ENCODE measurements around the gene UGT1A6. TPM values are rescaled to one million over a fixed set of nuclear protein-coding genes. Genes with fewer than 3 reads are reported as not detected.

The UGT1A6 gene
- polyA plus RNA-seq, 2 donors = 4.8 to 22.4 TPM

DNA sequence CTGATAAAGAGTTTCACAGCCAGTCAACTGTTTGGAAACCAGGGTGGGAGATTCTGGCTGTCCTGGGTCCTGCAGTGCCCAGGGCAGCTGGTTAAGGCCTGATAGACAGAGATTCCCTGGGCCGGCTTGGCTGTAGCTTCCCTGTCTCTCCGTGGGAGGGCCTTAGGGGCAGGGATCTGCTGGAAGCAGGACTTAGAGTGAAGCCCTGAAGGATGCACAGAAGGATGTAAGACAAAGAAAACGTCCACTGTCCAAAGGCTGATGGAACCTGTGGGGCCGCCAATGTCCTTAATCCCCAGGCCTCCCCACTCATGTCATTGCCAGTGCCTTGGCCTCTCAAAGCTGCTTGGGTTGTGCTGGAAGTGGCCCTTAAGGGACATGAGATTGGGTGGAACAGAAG, 118.4 kb downstream of the UGT1A6 start:
- Histone ChIP-seq H3K4me3 (ENCODE audit: low read depth in 1 of 2, low read length in 2 of 2) (no peak overlapping the region), H3K27ac (ENCODE audit: low read depth in 2 of 2, low read length in 1 of 2) (no peak overlapping the region), H3K9me3 (ENCODE audit: control insufficient read depth in 2 of 2, insufficient read depth in 1 of 2, low read depth in 1 of 2, low read length in 1 of 2) (peaks cover 0 to 2% of the 10 kb centered on the region in 2 donors), H3K4me1 (ENCODE audit: control insufficient read depth in 2 of 2, insufficient read depth in 2 of 2, low read length in 1 of 2) (no peaks in the 10 kb centered on the region), H3K27me3 (ENCODE audit: control insufficient read depth in 1 of 2, insufficient read depth in 2 of 2, low read length in 2 of 2) (no peaks in the 10 kb centered on the region), H3K36me3 (ENCODE audit: control insufficient read depth in 2 of 2, insufficient read depth in 2 of 2, low read length in 1 of 2) (no peaks in the 10 kb centered on the region)
- WGBS, 2 donors = 70 to 86% methylated on average over 4 of the region's 4 CpGs

DNA sequence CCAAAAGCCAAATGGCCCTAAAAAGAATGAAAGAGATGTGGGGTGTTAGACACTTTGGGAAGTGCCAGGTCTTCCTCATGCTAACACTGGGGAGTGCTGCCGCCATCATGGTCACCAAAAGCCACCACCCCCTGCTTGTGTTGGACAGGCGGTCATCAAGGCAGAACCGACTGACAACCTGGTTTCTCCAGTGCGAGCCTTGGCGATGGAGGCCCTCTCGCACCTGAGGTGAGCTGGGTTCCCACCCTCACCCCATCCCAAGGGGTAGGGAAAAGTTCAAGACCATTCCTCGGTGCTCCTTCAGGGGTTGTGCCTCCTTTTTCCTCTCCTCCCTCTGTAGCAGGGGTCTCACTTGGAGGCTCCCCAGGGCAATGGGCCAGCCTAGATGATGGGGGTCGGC, 119.0 kb downstream of the UGT1A6 start:
- peaks cover 0 to 5% of the 10 kb centered on the region in 2 donors for H3K9me3 ChIP-seq (ENCODE audit: control insufficient read depth in 2 of 2, insufficient read depth in 1 of 2, low read depth in 1 of 2, low read length in 1 of 2)
- no peak overlapping the region for H3K4me3 ChIP-seq (ENCODE audit: low read depth in 1 of 2, low read length in 2 of 2)
- WGBS, 2 donors = 86 to 91% methylated on average over 8 of the region's 8 CpGs
- no peaks in the 10 kb centered on the region for H3K36me3 ChIP-seq (ENCODE audit: control insufficient read depth in 2 of 2, insufficient read depth in 2 of 2, low read length in 1 of 2)
- no peaks in the 10 kb centered on the region for H3K27me3 ChIP-seq (ENCODE audit: control insufficient read depth in 1 of 2, insufficient read depth in 2 of 2, low read length in 2 of 2)
- no peak overlapping the region for H3K27ac ChIP-seq (ENCODE audit: low read depth in 2 of 2, low read length in 1 of 2)
- H3K4me1 ChIP-seq (ENCODE audit: control insufficient read depth in 2 of 2, insufficient read depth in 2 of 2, low read length in 1 of 2) = no peaks in the 10 kb centered on the region

DNA sequence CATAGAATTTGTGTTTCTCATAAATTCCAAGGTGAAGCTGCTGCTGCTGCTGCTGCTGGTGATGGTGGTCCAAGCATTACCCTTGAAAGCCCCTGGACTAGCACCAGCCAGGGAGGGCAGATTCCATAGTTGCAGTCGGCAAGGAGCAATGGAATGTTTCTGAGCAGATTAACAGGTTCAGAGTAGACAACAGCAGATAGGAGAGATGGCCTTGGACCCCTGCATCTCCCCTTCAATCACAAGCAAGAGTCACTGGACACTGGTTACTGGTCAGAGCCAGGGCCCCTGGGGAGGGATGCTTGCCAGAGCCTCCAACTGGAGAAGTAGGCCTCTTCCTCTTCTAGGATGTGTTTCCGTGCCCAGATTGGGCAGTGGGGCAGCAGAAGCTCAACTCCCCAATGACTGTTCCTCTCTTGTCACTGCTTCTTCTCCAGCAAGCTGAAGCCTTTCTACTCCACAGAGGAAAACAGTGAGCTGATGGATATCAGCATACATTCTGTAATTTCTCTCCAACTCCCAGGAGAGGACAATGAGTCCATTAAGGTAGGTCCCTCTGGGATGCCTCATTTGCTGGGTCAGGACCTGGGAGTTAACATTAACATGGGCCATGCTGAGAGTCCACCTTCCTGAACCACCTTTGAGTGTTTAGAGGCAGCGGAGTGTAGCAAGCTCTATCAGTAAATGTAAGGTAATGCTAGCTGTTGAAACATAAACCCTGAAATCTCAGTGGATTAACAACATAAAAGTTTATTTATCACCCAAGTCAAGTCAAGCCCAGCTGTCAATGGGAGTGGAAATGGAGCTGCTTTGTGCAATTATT, 120.8 kb downstream of the UGT1A6 start:
- Histone ChIP-seq H3K4me1 (ENCODE audit: control insufficient read depth in 2 of 2, insufficient read depth in 2 of 2, low read length in 1 of 2) (peaks cover 0 to 2% of the 10 kb centered on the region in 2 donors), H3K27me3 (ENCODE audit: control insufficient read depth in 1 of 2, insufficient read depth in 2 of 2, low read length in 2 of 2) (no peaks in the 10 kb centered on the region), H3K27ac (ENCODE audit: low read depth in 2 of 2, low read length in 1 of 2) (no peak overlapping the region), H3K9me3 (ENCODE audit: control insufficient read depth in 2 of 2, insufficient read depth in 1 of 2, low read depth in 1 of 2, low read length in 1 of 2) (peaks cover 0 to 5% of the 10 kb centered on the region in 2 donors), H3K36me3 (ENCODE audit: control insufficient read depth in 2 of 2, insufficient read depth in 2 of 2, low read length in 1 of 2) (no peaks in the 10 kb centered on the region), H3K4me3 (ENCODE audit: low read depth in 1 of 2, low read length in 2 of 2) (no peak overlapping the region)
- 81 to 88% methylated on average over 3 of the region's 3 CpGs for WGBS, 2 donors

DNA sequence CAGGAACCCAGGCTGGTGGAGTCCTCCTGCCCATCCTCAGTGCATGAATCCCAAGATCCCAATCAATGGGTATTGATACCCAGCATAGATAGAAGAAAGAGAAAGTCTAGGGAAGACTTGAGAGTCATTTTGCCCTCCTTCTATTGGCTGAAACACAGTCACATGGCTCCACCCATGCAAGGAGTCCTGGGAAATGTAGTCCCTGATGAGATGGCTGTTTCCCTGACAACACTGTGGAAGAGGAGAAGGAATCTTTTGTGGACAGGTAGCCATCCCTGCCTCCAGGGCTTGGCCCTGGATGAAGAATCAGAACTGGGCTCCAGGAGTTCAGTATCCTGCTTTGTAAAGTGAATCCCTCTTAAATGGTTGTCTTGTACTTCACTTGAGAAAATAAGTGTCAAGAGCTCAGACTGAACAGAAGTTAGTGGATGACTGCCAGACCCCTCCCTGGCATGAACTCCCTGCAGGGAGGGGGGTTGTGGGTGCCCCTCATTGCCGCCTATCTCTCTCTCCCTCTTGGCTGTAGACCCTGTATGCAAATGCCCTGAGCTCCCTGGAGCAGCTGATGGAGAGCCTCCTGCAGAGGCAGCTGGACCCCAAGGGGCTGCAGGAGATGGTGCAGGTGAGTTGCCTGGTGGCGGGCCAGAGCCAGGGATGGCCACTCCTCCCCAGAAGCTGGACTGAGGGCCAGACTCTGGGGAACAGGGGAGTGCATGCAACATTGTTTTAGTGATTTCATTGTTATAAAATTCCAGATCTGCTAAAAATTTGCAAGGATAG, 121.6 kb downstream of the UGT1A6 start:
- Histone ChIP-seq H3K4me1 (ENCODE audit: control insufficient read depth in 2 of 2, insufficient read depth in 2 of 2, low read length in 1 of 2) (peaks cover 0 to 2% of the 10 kb centered on the region in 2 donors), H3K36me3 (ENCODE audit: control insufficient read depth in 2 of 2, insufficient read depth in 2 of 2, low read length in 1 of 2) (no peaks in the 10 kb centered on the region), H3K27ac (ENCODE audit: low read depth in 2 of 2, low read length in 1 of 2) (no peak overlapping the region), H3K4me3 (ENCODE audit: low read depth in 1 of 2, low read length in 2 of 2) (no peak overlapping the region), H3K9me3 (ENCODE audit: control insufficient read depth in 2 of 2, insufficient read depth in 1 of 2, low read depth in 1 of 2, low read length in 1 of 2) (peaks cover 0 to 5% of the 10 kb centered on the region in 2 donors), H3K27me3 (ENCODE audit: control insufficient read depth in 1 of 2, insufficient read depth in 2 of 2, low read length in 2 of 2) (no peaks in the 10 kb centered on the region)
- 62% methylated on average over 2 of the region's 2 CpGs for WGBS, 2 donors

DNA sequence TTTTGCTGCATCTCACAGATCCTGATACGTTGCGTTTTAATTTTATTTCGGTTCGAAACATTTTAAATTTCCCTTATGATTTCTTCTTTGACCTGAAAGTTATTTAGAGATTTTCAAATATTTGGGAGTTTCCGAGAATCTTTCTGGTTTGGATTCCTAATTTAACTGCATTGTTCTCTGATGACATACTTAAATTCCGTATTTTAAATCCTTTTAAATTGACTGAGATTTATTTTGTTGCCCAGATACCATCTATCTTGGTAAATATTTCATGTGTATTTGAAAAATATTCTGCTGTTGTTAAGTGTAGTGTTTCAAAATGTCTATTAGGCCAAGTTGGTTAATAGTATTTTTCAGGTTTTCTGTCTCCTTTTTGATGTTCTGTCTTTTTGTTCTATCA, 123.2 kb downstream of the UGT1A6 start:
- WGBS, 2 donors = 76 to 84% methylated on average over 6 of the region's 6 CpGs
- H3K36me3 ChIP-seq (ENCODE audit: control insufficient read depth in 2 of 2, insufficient read depth in 2 of 2, low read length in 1 of 2) = no peaks in the 10 kb centered on the region
- no peak overlapping the region for H3K27ac ChIP-seq (ENCODE audit: low read depth in 2 of 2, low read length in 1 of 2)
- no peak overlapping the region for H3K4me3 ChIP-seq (ENCODE audit: low read depth in 1 of 2, low read length in 2 of 2)
- peaks cover 0 to 5% of the 10 kb centered on the region in 2 donors for H3K9me3 ChIP-seq (ENCODE audit: control insufficient read depth in 2 of 2, insufficient read depth in 1 of 2, low read depth in 1 of 2, low read length in 1 of 2)
- H3K4me1 ChIP-seq (ENCODE audit: control insufficient read depth in 2 of 2, insufficient read depth in 2 of 2, low read length in 1 of 2) = peaks cover 0 to 2% of the 10 kb centered on the region in 2 donors
- H3K27me3 ChIP-seq (ENCODE audit: control insufficient read depth in 1 of 2, insufficient read depth in 2 of 2, low read length in 2 of 2) = no peaks in the 10 kb centered on the region

DNA sequence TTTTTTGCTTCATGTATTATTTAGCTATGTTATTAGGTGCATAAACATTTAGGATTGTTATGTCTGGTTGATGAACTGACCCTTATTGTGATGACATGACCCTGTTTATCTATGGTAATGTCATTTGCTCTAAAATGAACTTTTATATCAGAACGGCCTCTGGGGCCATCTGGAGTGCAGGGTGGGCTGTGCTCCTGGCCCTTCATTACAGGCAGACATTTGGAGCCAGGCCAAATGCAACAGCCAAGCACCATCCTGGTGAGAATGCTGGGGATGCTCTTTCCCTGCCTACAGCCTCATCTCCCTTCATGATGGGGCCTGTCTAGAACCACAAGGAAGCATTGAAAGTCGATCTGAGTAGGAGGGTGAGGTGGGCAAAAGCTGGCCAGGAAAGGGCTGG, 123.6 kb downstream of the UGT1A6 start:
- 55 to 58% methylated on average over 2 of the region's 2 CpGs for WGBS, 2 donors
- Histone ChIP-seq H3K4me1 (ENCODE audit: control insufficient read depth in 2 of 2, insufficient read depth in 2 of 2, low read length in 1 of 2) (peaks cover 0 to 2% of the 10 kb centered on the region in 2 donors), H3K4me3 (ENCODE audit: low read depth in 1 of 2, low read length in 2 of 2) (no peak overlapping the region), H3K9me3 (ENCODE audit: control insufficient read depth in 2 of 2, insufficient read depth in 1 of 2, low read depth in 1 of 2, low read length in 1 of 2) (peaks cover 0 to 3% of the 10 kb centered on the region in 2 donors), H3K27me3 (ENCODE audit: control insufficient read depth in 1 of 2, insufficient read depth in 2 of 2, low read length in 2 of 2) (no peaks in the 10 kb centered on the region), H3K27ac (ENCODE audit: low read depth in 2 of 2, low read length in 1 of 2) (no peak overlapping the region), H3K36me3 (ENCODE audit: control insufficient read depth in 2 of 2, insufficient read depth in 2 of 2, low read length in 1 of 2) (no peaks in the 10 kb centered on the region)

DNA sequence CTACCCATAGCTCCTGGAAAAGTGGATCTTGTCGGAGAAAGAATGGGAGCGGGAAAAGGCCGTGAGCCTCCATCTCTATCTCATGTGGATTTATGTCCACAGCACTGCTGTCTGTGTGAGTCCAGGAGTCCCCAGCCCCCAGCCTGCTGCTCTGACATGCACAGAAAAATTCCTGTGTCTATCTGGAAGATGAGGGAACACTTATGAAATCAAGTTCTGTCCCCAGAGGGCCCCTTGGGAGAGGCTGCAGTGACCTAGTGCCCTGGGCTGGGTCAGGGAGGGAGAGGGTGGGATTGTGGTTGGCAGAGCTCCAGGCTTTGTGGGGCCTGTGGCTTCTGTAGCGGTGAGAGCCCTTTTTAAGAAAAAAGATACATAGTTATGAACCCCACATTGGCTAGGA, 124.1 kb downstream of the UGT1A6 start:
- WGBS, 2 donors = 81 to 88% methylated on average over 4 of the region's 4 CpGs
- Histone ChIP-seq H3K27ac (ENCODE audit: low read depth in 2 of 2, low read length in 1 of 2) (no peak overlapping the region), H3K9me3 (ENCODE audit: control insufficient read depth in 2 of 2, insufficient read depth in 1 of 2, low read depth in 1 of 2, low read length in 1 of 2) (peaks cover 0 to 2% of the 10 kb centered on the region in 2 donors), H3K36me3 (ENCODE audit: control insufficient read depth in 2 of 2, insufficient read depth in 2 of 2, low read length in 1 of 2) (no peaks in the 10 kb centered on the region), H3K4me3 (ENCODE audit: low read depth in 1 of 2, low read length in 2 of 2) (no peak overlapping the region), H3K27me3 (ENCODE audit: control insufficient read depth in 1 of 2, insufficient read depth in 2 of 2, low read length in 2 of 2) (no peaks in the 10 kb centered on the region), H3K4me1 (ENCODE audit: control insufficient read depth in 2 of 2, insufficient read depth in 2 of 2, low read length in 1 of 2) (peaks cover 0 to 2% of the 10 kb centered on the region in 2 donors)

DNA sequence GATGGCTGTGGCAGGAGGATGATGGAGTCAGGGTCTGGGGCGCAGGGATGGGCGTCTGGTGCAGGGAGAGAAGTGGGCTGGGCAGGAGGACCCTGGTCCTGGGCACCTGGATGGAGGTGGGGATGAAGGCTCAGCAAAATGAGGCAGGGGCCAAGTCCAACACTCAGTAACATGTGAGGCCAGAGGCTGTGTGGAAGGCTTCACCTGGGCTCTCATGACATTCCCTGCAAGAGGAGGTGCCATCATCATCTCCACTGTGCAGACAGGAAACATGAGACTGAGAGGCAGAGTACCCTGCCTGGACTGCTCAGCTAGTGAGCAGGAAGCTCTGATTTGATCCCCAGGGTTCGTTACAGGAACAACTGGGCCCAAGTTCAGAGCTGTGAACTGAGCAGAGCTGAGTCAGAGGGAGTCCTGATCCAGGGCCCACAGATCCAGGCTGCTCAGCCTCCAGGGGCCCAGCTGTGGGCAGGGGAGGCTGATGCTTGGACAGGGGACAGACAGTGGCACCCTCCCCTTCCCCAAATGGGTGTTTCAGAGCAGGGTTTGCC, 124.7 kb downstream of the UGT1A6 start:
- 74 to 80% methylated on average over 3 of the region's 3 CpGs for WGBS, 2 donors
- Histone ChIP-seq H3K27ac (ENCODE audit: low read depth in 2 of 2, low read length in 1 of 2) (no peak overlapping the region), H3K36me3 (ENCODE audit: control insufficient read depth in 2 of 2, insufficient read depth in 2 of 2, low read length in 1 of 2) (no peaks in the 10 kb centered on the region), H3K4me1 (ENCODE audit: control insufficient read depth in 2 of 2, insufficient read depth in 2 of 2, low read length in 1 of 2) (peaks cover 0 to 2% of the 10 kb centered on the region in 2 donors), H3K4me3 (ENCODE audit: low read depth in 1 of 2, low read length in 2 of 2) (no peak overlapping the region), H3K9me3 (ENCODE audit: control insufficient read depth in 2 of 2, insufficient read depth in 1 of 2, low read depth in 1 of 2, low read length in 1 of 2) (peaks cover 0 to 2% of the 10 kb centered on the region in 2 donors), H3K27me3 (ENCODE audit: control insufficient read depth in 1 of 2, insufficient read depth in 2 of 2, low read length in 2 of 2) (no peaks in the 10 kb centered on the region)

DNA sequence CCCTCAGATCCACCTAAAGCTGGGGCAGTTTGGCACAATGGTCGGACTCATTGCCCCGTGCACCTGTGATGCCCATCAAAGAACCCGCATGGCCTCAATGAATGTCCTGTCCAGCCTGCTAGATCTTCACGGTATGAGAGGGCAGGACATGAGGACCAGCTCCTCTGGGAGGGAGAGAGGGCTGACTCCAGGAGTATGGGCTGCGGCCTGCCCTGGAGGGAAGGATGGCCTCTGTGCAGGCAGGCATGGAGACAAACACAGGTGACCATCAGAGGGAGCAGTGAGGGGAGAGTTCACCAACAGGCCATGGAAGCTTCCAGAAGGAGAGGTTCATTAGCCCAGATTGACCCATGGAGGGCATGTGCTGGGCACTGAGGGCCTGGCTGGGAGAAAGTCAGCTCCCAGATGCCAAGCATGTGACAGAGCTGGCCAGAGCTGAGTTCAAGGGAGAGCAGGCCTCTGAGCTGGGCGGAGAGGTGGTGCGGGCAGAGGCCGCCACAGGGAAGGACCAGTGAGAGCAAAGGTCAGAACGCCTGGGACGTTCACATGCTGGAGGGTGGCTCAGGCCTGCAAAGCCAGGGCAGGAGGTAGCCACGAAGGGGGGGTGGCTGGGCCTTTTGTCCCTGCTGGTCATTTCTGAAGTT, 125.4 kb downstream of the UGT1A6 start:
- Histone ChIP-seq H3K27me3 (ENCODE audit: control insufficient read depth in 1 of 2, insufficient read depth in 2 of 2, low read length in 2 of 2) (no peaks in the 10 kb centered on the region), H3K27ac (ENCODE audit: low read depth in 2 of 2, low read length in 1 of 2) (no peak overlapping the region), H3K4me3 (ENCODE audit: low read depth in 1 of 2, low read length in 2 of 2) (no peak overlapping the region), H3K36me3 (ENCODE audit: control insufficient read depth in 2 of 2, insufficient read depth in 2 of 2, low read length in 1 of 2) (no peaks in the 10 kb centered on the region), H3K4me1 (ENCODE audit: control insufficient read depth in 2 of 2, insufficient read depth in 2 of 2, low read length in 1 of 2) (peaks cover 0 to 2% of the 10 kb centered on the region in 2 donors), H3K9me3 (ENCODE audit: control insufficient read depth in 2 of 2, insufficient read depth in 1 of 2, low read depth in 1 of 2, low read length in 1 of 2) (peaks cover 0 to 2% of the 10 kb centered on the region in 2 donors)
- WGBS, 2 donors = 92 to 93% methylated on average over 11 of the region's 11 CpGs
